SU-DHL-6 (cell line): ENCODE measurements around the gene MPO.

Source experiments
- H2AFZ ChIP-seq: fragments of 200-600 bp; sonication (generic); 2 replicates; pipeline ENCODE4 v1.6.1; 2014; ENCODE audit warnings: low read depth, mild to moderate bottlenecking, moderate library complexity, mixed read lengths, antibody characterized with exemption, low read length; ENCODE audit not compliant: severe bottlenecking
- H3F3A ChIP-seq: fragments of 200-600 bp; shearing (Covaris generic); 2 replicates; pipeline ENCODE4 v1.6.0; 2016; ENCODE audit warnings: antibody characterized with exemption, mild to moderate bottlenecking; ENCODE audit not compliant: insufficient read depth
- H3K27ac ChIP-seq: fragments of 200-600 bp; sonication (generic); 2 replicates; pipeline ENCODE4 v1.5.1; 2016; ENCODE audit warnings: low read depth, mild to moderate bottlenecking, low read length, moderate library complexity, mixed read lengths
- H3K27me3 ChIP-seq: fragments of 200-600 bp; sonication (generic), shearing (Covaris generic); 2 replicates; pipeline ENCODE4 v1.6.0; 2014; ENCODE audit warnings: mild to moderate bottlenecking, low read length
- H3K36me3 ChIP-seq: fragments of 200-600 bp; sonication (generic); 2 replicates; pipeline ENCODE4 v1.6.1; 2014; ENCODE audit warnings: mild to moderate bottlenecking, low read length, mixed read lengths
- H3K4me2 ChIP-seq: fragments of 300-600, 200-600 bp; shearing (Covaris generic), sonication (generic); 2 replicates; pipeline ENCODE4 v1.6.0; 2014; ENCODE audit warnings: low read length, low read depth, mild to moderate bottlenecking; ENCODE audit not compliant: poor library complexity, severe bottlenecking
- H3K4me3 ChIP-seq: fragments of 200-600 bp; sonication (generic); 2 replicates; pipeline ENCODE4 v1.5.1; 2014; ENCODE audit warnings: antibody characterized with exemption, low read length, mild to moderate bottlenecking, mixed read lengths; ENCODE audit not compliant: insufficient read depth, poor library complexity, severe bottlenecking
- H3K79me2 ChIP-seq: fragments of 200-600 bp; sonication (generic); 2 replicates; pipeline ENCODE4 v1.6.1; 2014; ENCODE audit warnings: mild to moderate bottlenecking, low read length, moderate library complexity; ENCODE audit not compliant: insufficient read depth
- H3K9ac ChIP-seq: fragments of 200-600 bp; sonication (generic); 2 replicates; pipeline ENCODE4 v1.7.0; 2014; ENCODE audit warnings: mild to moderate bottlenecking, low read length
- H3K9me2 ChIP-seq: fragments of 200-600 bp; sonication (generic); replicated peaks from 2 replicates; pipeline ENCODE4 v1.6.1; 2014; ENCODE audit warnings: low read length; ENCODE audit not compliant: insufficient read depth
- H3K9me3 ChIP-seq: fragments of 200-600 bp; sonication (generic); 2 replicates; pipeline ENCODE4 v1.6.1; 2014; ENCODE audit warnings: low read length, mixed read lengths; ENCODE audit not compliant: insufficient read depth
- H4K20me1 ChIP-seq: fragments of 200-600 bp; sonication (generic); 2 replicates; pipeline ENCODE4 v1.6.1; 2014; ENCODE audit warnings: low read depth, mild to moderate bottlenecking, antibody characterized with exemption, low read length, moderate library complexity, mixed read lengths
- CTCF ChIP-seq: fragments of 200-600 bp; sonication (generic); IDR thresholded peaks from one replicate; pipeline ENCODE4 v1.5.1; 2017; ENCODE audit warnings: antibody characterized with exemption, mild to moderate bottlenecking, low read length, moderate library complexity; ENCODE audit not compliant: insufficient read depth, poor library complexity, severe bottlenecking
- EZH2phosphoT487 ChIP-seq: fragments of 200-600 bp; sonication (generic), shearing (Covaris generic); conservative IDR thresholded peaks from 2 replicates; pipeline ENCODE4 v1.6.1; 2018; ENCODE audit warnings: mild to moderate bottlenecking, antibody characterized with exemption, low read length, moderate library complexity, mixed read lengths

The MPO gene

GRCh38 chr17:58310511-58311428 lies 30.0 kb upstream of the MPO start:
- no peaks in the 10 kb centered on the region for H4K20me1 ChIP-seq
- H3K4me2 ChIP-seq = no peak overlapping the region
- no peak overlapping the region for H3K4me3 ChIP-seq
- TF ChIP-seq CTCF (no peak), EZH2phosphoT487 (no peak)
- H3K9me3 ChIP-seq = no peaks in the 10 kb centered on the region
- H3K27me3 ChIP-seq = no peaks in the 10 kb centered on the region
- H3K27ac ChIP-seq = no peak overlapping the region
- H2AFZ ChIP-seq = no peak overlapping the region
- H3F3A ChIP-seq = no peaks in the 10 kb centered on the region
- H3K36me3 ChIP-seq = no peaks in the 10 kb centered on the region
- no peaks in the 10 kb centered on the region for H3K9me2 ChIP-seq
- no peaks in the 10 kb centered on the region for H3K79me2 ChIP-seq
- no peak overlapping the region for H3K9ac ChIP-seq

- Histone ChIP-seq H4K20me1 (no peaks in the 10 kb centered on the region), H3K9me2 (no peaks in the 10 kb centered on the region), H3K9me3 (no peaks in the 10 kb centered on the region), H3K4me3 (no peak overlapping the region), H3K27me3 (no peaks in the 10 kb centered on the region), H3K27ac (no peak overlapping the region), H3K4me2 (no peak overlapping the region), H3K36me3 (no peaks in the 10 kb centered on the region), H3F3A (no peaks in the 10 kb centered on the region), H3K9ac (no peak overlapping the region), H3K79me2 (no peaks in the 10 kb centered on the region), H2AFZ (no peak overlapping the region)
- TF ChIP-seq CTCF = no peak
- TF ChIP-seq EZH2phosphoT487 = no peak
Measured at GRCh38 chr17:58309918-58310259, 29.2 kb upstream of the MPO start.

GRCh38 chr17:58308985-58309917 lies 28.5 kb upstream of the MPO start:
- Histone ChIP-seq H4K20me1 (no peaks in the 10 kb centered on the region), H3K79me2 (no peaks in the 10 kb centered on the region), H3K9me2 (no peaks in the 10 kb centered on the region), H3K4me2 (no peak overlapping the region), H3K9ac (no peak overlapping the region), H3K9me3 (no peaks in the 10 kb centered on the region), H3F3A (no peaks in the 10 kb centered on the region), H2AFZ (no peak overlapping the region), H3K27ac (no peak overlapping the region), H3K27me3 (no peaks in the 10 kb centered on the region), H3K4me3 (no peak overlapping the region), H3K36me3 (no peaks in the 10 kb centered on the region)
- no peak for TF ChIP-seq EZH2phosphoT487
- no peak for TF ChIP-seq CTCF
